ENCODE data around the gene GLYAT.

GLYAT gene

GRCh38 chr11:58770627-58771457 is 39.1 kb upstream of the GLYAT start:
- no peaks in the 10 kb centered on the region for H3K36me3 ChIP-seq (ENCODE audit: control insufficient read depth, insufficient read depth, low read length)
- no peaks in the 10 kb centered on the region for H3K4me1 ChIP-seq (ENCODE audit: control insufficient read depth, insufficient read depth, low read length)
- H3K27ac ChIP-seq (ENCODE audit: low read length) = no peak overlapping the region
- no peak overlapping the region for H3K4me3 ChIP-seq (ENCODE audit: low read length)
- no peaks in the 10 kb centered on the region for H3K27me3 ChIP-seq (ENCODE audit: control insufficient read depth, insufficient read depth, low read length)
- H3K9me3 ChIP-seq (ENCODE audit: control insufficient read depth, insufficient read depth, low read length) = no peaks in the 10 kb centered on the region
- no peak for DNase-seq (ENCODE audit: low read depth, low spot score)
- WGBS (ENCODE audit: insufficient coverage, insufficient read length) = no CpG with 5 or more reads among the region's 11 CpGs

GRCh38 chr11:58770166-58770565 is 38.4 kb upstream of the GLYAT start:
- no peak for DNase-seq (ENCODE audit: low read depth, low spot score)
- Histone ChIP-seq H3K4me3 (ENCODE audit: low read length) (no peak overlapping the region), H3K4me1 (ENCODE audit: control insufficient read depth, insufficient read depth, low read length) (no peaks in the 10 kb centered on the region), H3K27me3 (ENCODE audit: control insufficient read depth, insufficient read depth, low read length) (no peaks in the 10 kb centered on the region), H3K27ac (ENCODE audit: low read length) (no peak overlapping the region), H3K36me3 (ENCODE audit: control insufficient read depth, insufficient read depth, low read length) (no peaks in the 10 kb centered on the region), H3K9me3 (ENCODE audit: control insufficient read depth, insufficient read depth, low read length) (no peaks in the 10 kb centered on the region)
- WGBS (ENCODE audit: insufficient coverage, insufficient read length) = no CpG with 5 or more reads among the region's 2 CpGs

GRCh38 chr11:58769308-58769707 is 37.6 kb upstream of the GLYAT start:
- DNase-seq (ENCODE audit: low read depth, low spot score) = no peak
- no CpG with 5 or more reads among the region's 2 CpGs for WGBS (ENCODE audit: insufficient coverage, insufficient read length)

GRCh38 chr11:58768137-58768536 is 36.4 kb upstream of the GLYAT start:
- no CpG with 5 or more reads among the region's 2 CpGs for WGBS (ENCODE audit: insufficient coverage, insufficient read length)
- Histone ChIP-seq H3K27ac (ENCODE audit: low read length) (no peak overlapping the region), H3K27me3 (ENCODE audit: control insufficient read depth, insufficient read depth, low read length) (no peaks in the 10 kb centered on the region), H3K36me3 (ENCODE audit: control insufficient read depth, insufficient read depth, low read length) (no peaks in the 10 kb centered on the region), H3K4me1 (ENCODE audit: control insufficient read depth, insufficient read depth, low read length) (no peaks in the 10 kb centered on the region), H3K9me3 (ENCODE audit: control insufficient read depth, insufficient read depth, low read length) (no peaks in the 10 kb centered on the region), H3K4me3 (ENCODE audit: low read length) (no peak overlapping the region)
- no peak for DNase-seq (ENCODE audit: low read depth, low spot score)

More at GRCh38 chr11:58769308-58769707, 37.6 kb upstream of the GLYAT start:
- Histone ChIP-seq H3K9me3 (ENCODE audit: control insufficient read depth, insufficient read depth, low read length) (no peaks in the 10 kb centered on the region), H3K36me3 (ENCODE audit: control insufficient read depth, insufficient read depth, low read length) (no peaks in the 10 kb centered on the region), H3K27me3 (ENCODE audit: control insufficient read depth, insufficient read depth, low read length) (no peaks in the 10 kb centered on the region), H3K4me1 (ENCODE audit: control insufficient read depth, insufficient read depth, low read length) (no peaks in the 10 kb centered on the region), H3K4me3 (ENCODE audit: low read length) (no peak overlapping the region), H3K27ac (ENCODE audit: low read length) (no peak overlapping the region)

GRCh38 chr11:58765078-58765477 is 33.3 kb upstream of the GLYAT start:
- Histone ChIP-seq H3K27me3 (ENCODE audit: control insufficient read depth, insufficient read depth, low read length) (no peaks in the 10 kb centered on the region), H3K9me3 (ENCODE audit: control insufficient read depth, insufficient read depth, low read length) (no peaks in the 10 kb centered on the region), H3K36me3 (ENCODE audit: control insufficient read depth, insufficient read depth, low read length) (no peaks in the 10 kb centered on the region), H3K27ac (ENCODE audit: low read length) (no peak overlapping the region), H3K4me1 (ENCODE audit: control insufficient read depth, insufficient read depth, low read length) (no peaks in the 10 kb centered on the region), H3K4me3 (ENCODE audit: low read length) (no peak overlapping the region)
- no peak for DNase-seq (ENCODE audit: low read depth, low spot score)
- no CpG with 5 or more reads among the region's 1 CpG for WGBS (ENCODE audit: insufficient coverage, insufficient read length)

- H3K4me3 ChIP-seq (ENCODE audit: low read length) = no peak overlapping the region
- no peak for DNase-seq (ENCODE audit: low read depth, low spot score)
- H3K27me3 ChIP-seq (ENCODE audit: control insufficient read depth, insufficient read depth, low read length) = no peaks in the 10 kb centered on the region
- H3K27ac ChIP-seq (ENCODE audit: low read length) = no peak overlapping the region
- no peaks in the 10 kb centered on the region for H3K36me3 ChIP-seq (ENCODE audit: control insufficient read depth, insufficient read depth, low read length)
- no peaks in the 10 kb centered on the region for H3K4me1 ChIP-seq (ENCODE audit: control insufficient read depth, insufficient read depth, low read length)
- no peaks in the 10 kb centered on the region for H3K9me3 ChIP-seq (ENCODE audit: control insufficient read depth, insufficient read depth, low read length)
- no CpG with 5 or more reads among the region's 1 CpG for WGBS (ENCODE audit: insufficient coverage, insufficient read length)
Measured at GRCh38 chr11:58763120-58763490, 31.4 kb upstream of the GLYAT start.

- Histone ChIP-seq H3K4me3 (ENCODE audit: low read length) (no peak overlapping the region), H3K27ac (ENCODE audit: low read length) (no peak overlapping the region), H3K4me1 (ENCODE audit: control insufficient read depth, insufficient read depth, low read length) (no peaks in the 10 kb centered on the region), H3K27me3 (ENCODE audit: control insufficient read depth, insufficient read depth, low read length) (no peaks in the 10 kb centered on the region), H3K36me3 (ENCODE audit: control insufficient read depth, insufficient read depth, low read length) (no peaks in the 10 kb centered on the region), H3K9me3 (ENCODE audit: control insufficient read depth, insufficient read depth, low read length) (no peaks in the 10 kb centered on the region)
- no CpG with 5 or more reads among the region's 6 CpGs for WGBS (ENCODE audit: insufficient coverage, insufficient read length)
- DNase-seq (ENCODE audit: low read depth, low spot score) = no peak
Measured at GRCh38 chr11:58762284-58763119, 30.8 kb upstream of the GLYAT start.

- no peaks in the 10 kb centered on the region; the same call in 1 of the 2 replicates for H3K27me3 ChIP-seq (ENCODE audit: control insufficient read depth, insufficient read depth, low read length)
- no peaks in the 10 kb centered on the region for H3K36me3 ChIP-seq (ENCODE audit: control insufficient read depth, insufficient read depth, low read length)
- H3K4me1 ChIP-seq (ENCODE audit: control insufficient read depth, insufficient read depth, low read length) = no peaks in the 10 kb centered on the region
- DNase-seq (ENCODE audit: low read depth, low spot score) = no peak
- H3K4me3 ChIP-seq (ENCODE audit: low read length) = no peak overlapping the region
- no peaks in the 10 kb centered on the region for H3K9me3 ChIP-seq (ENCODE audit: control insufficient read depth, insufficient read depth, low read length)
- H3K27ac ChIP-seq (ENCODE audit: low read length) = no peak overlapping the region
Measured at GRCh38 chr11:58757439-58757838, 25.7 kb upstream of the GLYAT start.

GRCh38 chr11:58745705-58746364 is 14.1 kb upstream of the GLYAT start:
- H3K36me3 ChIP-seq (ENCODE audit: control insufficient read depth, insufficient read depth, low read length) = no peaks in the 10 kb centered on the region
- H3K27me3 ChIP-seq (ENCODE audit: control insufficient read depth, insufficient read depth, low read length) = no peaks in the 10 kb centered on the region
- no peaks in the 10 kb centered on the region for H3K4me1 ChIP-seq (ENCODE audit: control insufficient read depth, insufficient read depth, low read length)
- H3K4me3 ChIP-seq (ENCODE audit: low read length) = no peak overlapping the region
- no peak for DNase-seq (ENCODE audit: low read depth, low spot score)
- H3K9me3 ChIP-seq (ENCODE audit: control insufficient read depth, insufficient read depth, low read length) = no peaks in the 10 kb centered on the region; the same call in 1 of the 2 replicates
- H3K27ac ChIP-seq (ENCODE audit: low read length) = no peak overlapping the region
- no CpG with 5 or more reads among the region's 5 CpGs for WGBS (ENCODE audit: insufficient coverage, insufficient read length)

- Histone ChIP-seq H3K27ac (ENCODE audit: low read length) (no peak overlapping the region), H3K9me3 (ENCODE audit: control insufficient read depth, insufficient read depth, low read length) (peaks cover 2% of the 10 kb centered on the region), H3K27me3 (ENCODE audit: control insufficient read depth, insufficient read depth, low read length) (no peaks in the 10 kb centered on the region), H3K4me1 (ENCODE audit: control insufficient read depth, insufficient read depth, low read length) (no peaks in the 10 kb centered on the region), H3K4me3 (ENCODE audit: low read length) (no peak overlapping the region), H3K36me3 (ENCODE audit: control insufficient read depth, insufficient read depth, low read length) (no peaks in the 10 kb centered on the region)
- no peak for DNase-seq (ENCODE audit: low read depth, low spot score)
Measured at GRCh38 chr11:58744988-58745704, 13.4 kb upstream of the GLYAT start.
